Loucy (cell line): ENCODE results near the gene H2BK1.

Experiments used
- EZH2phosphoT487 ChIP-seq: fragments of 200-600 bp; IDR thresholded peaks from 2 replicates; pipeline ENCODE4 v1.6.1; 2018; ENCODE audit warnings: antibody characterized with exemption, mild to moderate bottlenecking, moderate library complexity, borderline replicate concordance
- TF ChIP-seq, protein P1 (sequence below): fragments of 200-600 bp; sonication (generic); conservative IDR thresholded peaks from 2 replicates; pipeline ENCODE4 v1.5.1; 2014; ENCODE audit warnings: mild to moderate bottlenecking, antibody characterized with exemption, low read length

- TF ChIP-seq, protein P1, sequence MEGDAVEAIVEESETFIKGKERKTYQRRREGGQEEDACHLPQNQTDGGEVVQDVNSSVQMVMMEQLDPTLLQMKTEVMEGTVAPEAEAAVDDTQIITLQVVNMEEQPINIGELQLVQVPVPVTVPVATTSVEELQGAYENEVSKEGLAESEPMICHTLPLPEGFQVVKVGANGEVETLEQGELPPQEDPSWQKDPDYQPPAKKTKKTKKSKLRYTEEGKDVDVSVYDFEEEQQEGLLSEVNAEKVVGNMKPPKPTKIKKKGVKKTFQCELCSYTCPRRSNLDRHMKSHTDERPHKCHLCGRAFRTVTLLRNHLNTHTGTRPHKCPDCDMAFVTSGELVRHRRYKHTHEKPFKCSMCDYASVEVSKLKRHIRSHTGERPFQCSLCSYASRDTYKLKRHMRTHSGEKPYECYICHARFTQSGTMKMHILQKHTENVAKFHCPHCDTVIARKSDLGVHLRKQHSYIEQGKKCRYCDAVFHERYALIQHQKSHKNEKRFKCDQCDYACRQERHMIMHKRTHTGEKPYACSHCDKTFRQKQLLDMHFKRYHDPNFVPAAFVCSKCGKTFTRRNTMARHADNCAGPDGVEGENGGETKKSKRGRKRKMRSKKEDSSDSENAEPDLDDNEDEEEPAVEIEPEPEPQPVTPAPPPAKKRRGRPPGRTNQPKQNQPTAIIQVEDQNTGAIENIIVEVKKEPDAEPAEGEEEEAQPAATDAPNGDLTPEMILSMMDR: no peak
- TF ChIP-seq EZH2phosphoT487: no peak
Observed at GRCh38 chr7:151257990-151258389, 47.7 kb upstream of the H2BK1 start.
